GM18511 (cell line): ENCODE results near the gene LEAP2.

Source experiments
- ATAC-seq: cut with Tn5 transposase; IDR thresholded peaks from one replicate; pipeline ENCODE4 v1.9.1; 2021; ENCODE audit warnings: mild to moderate bottlenecking, moderate library complexity; ENCODE audit not compliant: unreplicated experiment

Gene LEAP2

GRCh38 chr5:132873119-132873929 is at the start of gene LEAP2:
LEAP2 (plus strand) TSS chr5:132873668; CDS start chr5:132873695, 27 bp downstream.
- ATAC-seq = no peak

- no peak for ATAC-seq
These were observed 49.0 kb upstream of the LEAP2 start for GRCh38 chr5:132824426-132824825.

GRCh38 chr5:132825033-132825833 is 48.2 kb upstream of the LEAP2 start:
- ATAC-seq = no peak

GRCh38 chr5:132825834-132826391 is 47.6 kb upstream of the LEAP2 start:
- ATAC-seq = no peak

GRCh38 chr5:132826424-132827082 is 46.9 kb upstream of the LEAP2 start:
- ATAC-seq = no peak

- ATAC-seq = no peak
These were observed 45.4 kb upstream of the LEAP2 start for GRCh38 chr5:132827943-132828673.

GRCh38 chr5:132828846-132829494 is 44.5 kb upstream of the LEAP2 start:
- no peak for ATAC-seq

- ATAC-seq = peak; percentile 79
These were observed 43.6 kb upstream of the LEAP2 start for GRCh38 chr5:132829742-132830435.

GRCh38 chr5:132830436-132831094 is 42.9 kb upstream of the LEAP2 start, which contains the start of gene SHROOM1:
SHROOM1 (minus strand) TSS chr5:132830647; CDS start chr5:132826140, 4,507 bp downstream.
- ATAC-seq = peak; percentile 81

- ATAC-seq = no peak
These were observed 42.2 kb upstream of the LEAP2 start for GRCh38 chr5:132831095-132831860.

- no peak for ATAC-seq
These were observed 40.9 kb upstream of the LEAP2 start for GRCh38 chr5:132832612-132833011.

GRCh38 chr5:132834057-132834456 is 39.4 kb upstream of the LEAP2 start:
- ATAC-seq = no peak

GRCh38 chr5:132836852-132837251 is 36.6 kb upstream of the LEAP2 start:
- ATAC-seq = no peak

- no peak for ATAC-seq
These were observed 35.6 kb upstream of the LEAP2 start for GRCh38 chr5:132837868-132838267.

GRCh38 chr5:132838516-132839282 is 34.8 kb upstream of the LEAP2 start:
- ATAC-seq = no peak

- ATAC-seq = no peak
These were observed 33.8 kb upstream of the LEAP2 start for GRCh38 chr5:132839426-132840301.
